Loucy (cell line): Measurements from ENCODE around the gene CMTR1.

Experiments
- CTCF ChIP-seq: fragments of 200-600 bp; sonication (generic); conservative IDR thresholded peaks from 2 replicates; pipeline ENCODE4 v1.5.1; 2014; ENCODE audit warnings: mild to moderate bottlenecking, antibody characterized with exemption, low read length
- EZH2phosphoT487 ChIP-seq: fragments of 200-600 bp; IDR thresholded peaks from 2 replicates; pipeline ENCODE4 v1.6.1; 2018; ENCODE audit warnings: antibody characterized with exemption, mild to moderate bottlenecking, moderate library complexity, borderline replicate concordance

- TF ChIP-seq CTCF = no peak
- TF ChIP-seq EZH2phosphoT487 = no peak
Measured at GRCh38 chr6:37456816-37457560, 24.0 kb downstream of the CMTR1 start.
